HG03103 (cell line): ENCODE results near the gene MYO9B.

Source experiments
- ATAC-seq: cut with Tn5 transposase; IDR thresholded peaks from one replicate; pipeline ENCODE4 v1.9.1; 2021; ENCODE audit warnings: low read depth; ENCODE audit not compliant: unreplicated experiment

Gene MYO9B

GRCh38 chr19:17235300-17235970 is 159.9 kb downstream of the MYO9B start:
- ATAC-seq: no peak

DNA sequence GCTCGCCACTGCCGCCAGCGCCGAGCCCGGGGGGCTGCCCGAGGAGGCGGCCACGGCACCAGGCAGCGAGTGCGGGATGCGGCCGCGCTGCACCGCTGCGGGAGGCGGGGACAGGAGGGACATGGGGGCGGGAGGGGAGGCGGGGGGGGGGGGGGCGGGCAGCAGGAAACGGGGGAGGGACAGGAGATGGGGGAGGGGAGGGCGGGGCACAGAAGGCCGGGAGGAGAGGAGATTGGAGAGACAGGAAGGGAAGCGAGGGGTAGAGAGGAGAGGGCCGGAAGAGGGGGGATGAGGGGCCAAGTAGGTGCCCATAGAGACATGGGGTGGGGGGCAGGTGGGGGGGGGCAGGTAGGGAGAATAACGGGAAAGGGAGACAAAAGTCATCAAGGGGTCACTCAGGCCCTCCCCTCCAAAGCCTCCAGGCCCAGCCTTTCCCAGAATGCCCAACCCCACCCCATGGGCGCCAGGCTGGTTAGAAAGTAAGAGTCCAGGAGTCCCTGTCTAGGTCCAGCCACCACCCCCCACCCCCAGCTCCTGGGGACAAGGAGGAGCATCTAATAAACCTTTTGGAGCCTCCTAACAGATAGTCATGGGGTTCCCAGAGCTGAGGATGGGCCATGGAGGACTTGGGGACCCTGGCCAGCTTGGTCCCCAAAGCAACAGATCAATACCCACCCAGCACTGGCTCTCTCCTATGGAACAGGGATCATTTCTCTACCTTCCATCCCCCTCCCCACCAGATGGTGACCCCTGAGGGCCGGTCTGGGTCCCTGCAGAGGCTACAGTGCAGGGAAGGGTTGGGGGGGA is 160.6 kb downstream of the MYO9B start:
- no peak for ATAC-seq

DNA sequence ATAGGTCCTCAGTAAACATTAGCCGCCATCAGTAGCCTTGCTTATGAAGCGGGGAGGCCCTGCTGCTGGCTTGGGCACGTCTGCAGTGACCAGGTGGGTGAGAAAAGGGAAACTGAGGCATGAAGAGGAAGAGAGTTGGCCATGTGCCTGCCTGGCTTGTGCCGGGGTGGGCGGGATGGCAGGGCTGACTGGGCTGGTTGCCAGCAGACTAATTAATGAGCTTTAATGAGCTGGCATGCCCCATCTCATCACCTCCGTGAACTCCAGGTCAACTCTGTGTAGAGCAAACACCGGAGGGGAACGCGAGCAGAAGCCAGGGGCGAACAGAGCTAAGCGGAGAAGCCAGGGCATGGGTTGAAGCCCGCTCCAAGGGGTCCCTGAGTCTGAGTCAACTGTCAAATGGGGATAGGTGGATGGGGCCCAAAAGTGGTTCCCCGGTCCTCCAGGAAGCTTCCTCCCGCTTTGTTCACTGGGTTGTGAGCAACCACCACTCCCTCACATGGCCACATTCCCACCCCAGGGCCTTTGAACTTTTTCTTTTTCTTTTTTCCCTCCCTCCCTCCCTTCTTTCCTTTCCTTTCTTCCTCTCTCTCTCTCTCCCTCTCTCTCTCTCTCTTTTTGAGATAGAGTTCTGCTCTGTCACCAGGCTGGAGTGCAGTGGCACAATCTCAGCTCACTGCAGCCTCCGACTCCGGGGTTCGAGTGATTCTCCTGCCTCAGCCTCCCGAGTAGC is 161.4 kb downstream of the MYO9B start:
- ATAC-seq: no peak

GRCh38 chr19:17237747-17238706 is 162.4 kb downstream of the MYO9B start:
- no peak for ATAC-seq

DNA sequence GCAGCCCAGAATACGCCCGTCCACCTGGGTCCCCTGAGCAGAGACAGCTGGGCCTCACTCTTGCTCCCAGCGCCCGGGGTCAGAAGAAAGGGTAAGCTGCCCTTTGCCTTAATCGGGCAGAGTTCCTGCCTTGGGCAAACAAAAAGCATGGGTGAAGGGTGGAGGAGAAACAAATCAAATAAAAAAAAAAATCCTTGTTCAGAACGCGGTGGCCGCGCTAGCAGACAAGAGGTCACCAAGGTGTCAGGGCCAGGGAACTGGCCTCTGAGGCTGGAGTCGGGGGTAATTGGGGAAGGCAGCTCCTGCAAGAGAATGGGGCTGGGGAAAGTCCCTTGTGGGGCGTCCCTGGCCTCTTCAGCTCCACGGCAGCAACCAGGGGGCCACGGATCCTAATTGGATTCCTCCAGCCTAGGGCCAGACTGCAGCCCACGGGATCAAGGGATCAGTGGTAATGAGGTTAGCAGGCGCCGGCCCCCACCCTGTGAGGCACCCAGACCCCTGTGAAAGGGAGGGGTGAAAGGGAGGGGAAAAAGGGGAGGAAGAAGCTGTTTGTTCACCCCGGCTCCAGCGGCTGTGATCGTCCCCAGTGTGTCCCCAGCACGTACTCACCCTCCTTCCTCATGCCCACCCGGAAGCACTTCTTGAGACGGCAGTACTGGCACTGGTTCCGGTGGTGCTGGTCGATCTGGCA is 164.6 kb downstream of the MYO9B start:
- no peak for ATAC-seq

GRCh38 chr19:17240826-17241399 is 165.3 kb downstream of the MYO9B start:
- no peak for ATAC-seq

DNA sequence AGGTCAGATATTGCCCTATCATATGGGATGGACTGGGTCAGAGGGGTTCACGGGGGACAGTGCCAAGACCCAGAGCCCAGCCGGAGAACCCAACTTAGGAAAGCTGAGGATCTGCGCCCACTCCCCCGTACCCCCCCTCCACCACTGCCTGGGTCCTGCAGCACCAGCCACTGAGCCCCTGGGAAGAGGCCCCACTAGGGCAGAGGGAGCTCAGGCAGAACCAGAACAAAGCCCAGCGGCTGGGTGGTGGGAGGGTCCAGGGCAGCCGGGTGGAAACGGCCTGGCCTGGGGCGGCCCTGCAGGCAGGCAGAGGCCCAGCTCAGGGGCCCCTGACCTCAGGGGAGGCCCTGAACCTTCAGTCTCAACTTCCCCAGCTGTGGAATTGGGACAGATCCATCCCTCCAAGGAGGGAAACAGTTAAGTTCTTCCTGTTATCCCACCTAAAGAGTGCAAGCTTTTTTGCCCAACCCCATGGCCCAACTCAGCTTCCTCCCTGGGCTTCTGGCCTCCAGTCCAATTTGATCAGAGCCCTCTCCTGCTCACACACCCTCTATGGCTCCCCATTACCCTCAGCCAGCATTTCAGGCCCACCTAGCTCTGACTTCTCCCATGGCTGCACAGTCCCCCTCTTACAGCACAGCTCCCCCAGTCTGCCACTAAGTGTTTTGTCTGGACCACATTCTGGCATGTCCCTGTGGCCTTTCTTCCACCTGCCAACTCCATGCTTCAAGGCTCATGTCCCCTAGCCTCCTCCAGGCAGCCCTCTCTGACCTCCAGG is 167.0 kb downstream of the MYO9B start:
- no peak for ATAC-seq

- no peak for ATAC-seq
Measured at GRCh38 chr19:17243211-17243829, 167.7 kb downstream of the MYO9B start.

- ATAC-seq: no peak
Measured at GRCh38 chr19:17243830-17244617, 168.4 kb downstream of the MYO9B start.

- no peak for ATAC-seq
Measured at GRCh38 chr19:17244618-17245534, 169.3 kb downstream of the MYO9B start.

- ATAC-seq: no peak
Measured at GRCh38 chr19:17245535-17245984, 170.0 kb downstream of the MYO9B start, which contains the start of gene NR2F6. Gene NR2F6 (minus strand): TSS chr19:17245919. CDS start chr19:17245220, 699 bp downstream.

- no peak for ATAC-seq
Measured at GRCh38 chr19:17246681-17247425, 171.3 kb downstream of the MYO9B start.

GRCh38 chr19:17248011-17248776 is 172.6 kb downstream of the MYO9B start:
- ATAC-seq: no peak

DNA sequence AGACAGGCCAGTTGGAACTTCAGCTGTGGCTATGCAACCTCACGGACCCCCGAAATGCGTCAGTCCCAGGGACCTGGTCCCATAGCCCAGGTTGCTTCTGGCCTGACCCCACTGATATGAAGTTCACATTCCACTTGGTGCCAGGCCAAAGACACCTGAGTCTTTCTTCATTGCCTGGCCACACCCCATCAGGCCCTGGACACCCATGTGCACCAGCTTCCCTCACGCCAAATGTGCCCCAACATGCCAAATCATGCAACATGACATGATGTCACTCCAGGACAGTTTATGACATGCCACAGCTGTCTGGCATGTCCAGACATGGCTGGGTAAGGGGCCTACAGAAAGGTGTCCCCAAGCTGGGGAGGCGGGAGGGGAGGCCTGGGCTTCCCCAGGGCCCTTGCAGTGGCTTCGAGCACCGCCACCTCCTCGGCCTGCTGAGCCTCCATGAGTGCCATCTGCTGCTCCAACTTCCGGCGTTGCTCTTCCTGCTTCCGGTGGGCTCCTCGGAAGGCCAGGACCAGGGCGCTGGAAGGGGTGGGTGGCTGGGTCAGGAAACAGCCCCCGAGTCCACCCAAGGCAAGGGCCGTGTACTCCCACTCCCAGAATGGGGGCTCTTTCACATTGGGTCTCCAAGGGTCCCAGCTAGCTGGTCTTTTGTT is 174.4 kb downstream of the MYO9B start:
- no peak for ATAC-seq
